ENCODE measurements around the gene TPR.

DNA sequence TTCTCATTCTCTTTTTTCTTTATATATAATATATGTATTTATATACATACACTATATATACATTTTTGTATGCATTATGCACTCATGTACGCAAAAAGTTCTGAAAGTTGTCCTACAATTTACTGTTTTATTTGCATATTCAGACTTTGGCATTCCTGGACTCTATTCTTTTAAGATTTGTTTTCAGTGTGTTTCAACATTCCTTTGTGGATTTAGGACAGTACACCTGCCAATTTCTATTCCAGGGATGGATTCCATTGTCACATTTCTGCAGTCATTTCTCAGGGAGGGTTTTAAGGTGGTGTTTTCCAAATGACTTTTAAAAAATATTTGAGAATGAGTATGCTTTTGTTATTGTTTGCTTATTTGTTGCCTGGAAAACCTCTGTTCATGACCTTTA, 76.2 kb downstream of the TPR start:
- TF ChIP-seq, protein P1, sequence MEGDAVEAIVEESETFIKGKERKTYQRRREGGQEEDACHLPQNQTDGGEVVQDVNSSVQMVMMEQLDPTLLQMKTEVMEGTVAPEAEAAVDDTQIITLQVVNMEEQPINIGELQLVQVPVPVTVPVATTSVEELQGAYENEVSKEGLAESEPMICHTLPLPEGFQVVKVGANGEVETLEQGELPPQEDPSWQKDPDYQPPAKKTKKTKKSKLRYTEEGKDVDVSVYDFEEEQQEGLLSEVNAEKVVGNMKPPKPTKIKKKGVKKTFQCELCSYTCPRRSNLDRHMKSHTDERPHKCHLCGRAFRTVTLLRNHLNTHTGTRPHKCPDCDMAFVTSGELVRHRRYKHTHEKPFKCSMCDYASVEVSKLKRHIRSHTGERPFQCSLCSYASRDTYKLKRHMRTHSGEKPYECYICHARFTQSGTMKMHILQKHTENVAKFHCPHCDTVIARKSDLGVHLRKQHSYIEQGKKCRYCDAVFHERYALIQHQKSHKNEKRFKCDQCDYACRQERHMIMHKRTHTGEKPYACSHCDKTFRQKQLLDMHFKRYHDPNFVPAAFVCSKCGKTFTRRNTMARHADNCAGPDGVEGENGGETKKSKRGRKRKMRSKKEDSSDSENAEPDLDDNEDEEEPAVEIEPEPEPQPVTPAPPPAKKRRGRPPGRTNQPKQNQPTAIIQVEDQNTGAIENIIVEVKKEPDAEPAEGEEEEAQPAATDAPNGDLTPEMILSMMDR (IDR thresholded peaks at IDR 0.05 in 8 of 11, conservative IDR thresholded peaks at IDR 0.05 in 3 of 11), result no peak
- TF ChIP-seq POLR2A (IDR thresholded peaks at IDR 0.05), result no peak
- TF ChIP-seq POLR2AphosphoS5 (IDR thresholded peaks at IDR 0.05), result no peak
